HG02759 (cell line): ENCODE measurements around the gene SPDEF.

Experiments used
- ATAC-seq: cut with Tn5 transposase; IDR thresholded peaks from one replicate; pipeline ENCODE4 v1.9.1; 2021; ENCODE audit warnings: mild to moderate bottlenecking, moderate library complexity; ENCODE audit not compliant: unreplicated experiment

The SPDEF gene

DNA sequence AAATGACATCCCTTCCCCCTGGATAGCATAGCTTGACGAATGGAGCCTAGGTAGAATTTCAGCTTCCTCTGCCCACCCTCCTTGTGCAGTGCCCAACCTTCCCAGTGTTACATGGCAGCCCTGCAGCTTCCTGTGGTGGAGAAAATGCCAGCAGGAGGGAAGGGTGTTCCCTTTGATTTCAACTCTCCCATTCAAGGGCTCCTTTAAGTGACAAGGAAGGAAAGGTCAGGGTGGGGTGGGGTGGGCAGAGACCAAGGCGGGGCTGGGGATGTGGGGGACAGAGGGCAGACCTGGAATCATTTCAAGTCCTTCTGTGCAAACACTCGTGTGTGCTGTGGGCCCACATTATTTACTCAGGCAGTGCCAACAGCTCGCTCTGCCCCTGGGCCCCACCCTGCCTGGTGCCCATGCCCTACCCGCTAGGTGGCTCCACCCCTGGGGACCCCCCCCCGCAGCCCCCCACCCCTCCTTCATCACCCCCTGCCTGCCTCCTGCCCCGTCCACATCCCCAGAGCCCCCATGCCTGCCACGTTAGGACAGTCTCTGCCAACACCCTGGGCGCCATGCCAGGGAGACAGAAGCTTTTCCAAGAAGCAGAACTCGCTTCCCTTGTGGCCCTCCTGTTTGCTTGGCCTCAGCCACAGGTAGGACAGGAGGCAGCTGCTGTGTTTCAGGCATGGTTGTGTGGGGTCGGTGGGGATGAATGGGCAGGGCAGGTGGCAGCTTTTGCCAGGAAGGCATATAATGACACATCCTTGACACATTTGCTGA, 9.4 kb downstream of the SPDEF start:
- no peak for ATAC-seq

GRCh38 chr6:34544776-34545471, 11.2 kb downstream of the SPDEF start:
- ATAC-seq = no peak

GRCh38 chr6:34544052-34544604, 12.0 kb downstream of the SPDEF start:
- ATAC-seq = no peak

- no peak for ATAC-seq
Observed at GRCh38 chr6:34543421-34543820, 12.7 kb downstream of the SPDEF start.

DNA sequence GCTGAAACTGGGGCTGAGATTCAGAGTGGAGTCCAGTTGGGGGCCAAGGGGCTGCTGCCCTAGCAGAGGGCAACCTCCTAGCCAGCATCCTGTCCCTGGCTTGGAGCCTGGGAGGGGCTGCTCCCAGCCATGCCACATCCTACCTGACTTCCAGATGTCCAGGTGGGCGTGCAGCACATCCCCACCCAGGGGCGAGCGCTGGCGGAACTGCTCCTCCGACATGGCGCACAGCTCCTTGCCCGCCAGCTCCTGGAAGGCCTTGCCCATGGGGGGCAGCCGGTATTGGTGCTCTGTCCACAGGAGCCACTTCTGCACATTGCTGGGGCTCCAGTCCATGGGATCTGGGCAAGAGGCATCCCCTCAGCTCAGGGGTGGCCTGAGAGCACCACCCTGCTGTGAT, 15.3 kb downstream of the SPDEF start:
- no peak for ATAC-seq

GRCh38 chr6:34540222-34540621, 15.9 kb downstream of the SPDEF start:
- ATAC-seq = no peak

- no peak for ATAC-seq
Observed at GRCh38 chr6:34539181-34539580, 16.9 kb downstream of the SPDEF start.

GRCh38 chr6:34538581-34538980, 17.5 kb downstream of the SPDEF start:
- ATAC-seq = no peak

GRCh38 chr6:34537922-34538550, 18.1 kb downstream of the SPDEF start:
- no peak for ATAC-seq

DNA sequence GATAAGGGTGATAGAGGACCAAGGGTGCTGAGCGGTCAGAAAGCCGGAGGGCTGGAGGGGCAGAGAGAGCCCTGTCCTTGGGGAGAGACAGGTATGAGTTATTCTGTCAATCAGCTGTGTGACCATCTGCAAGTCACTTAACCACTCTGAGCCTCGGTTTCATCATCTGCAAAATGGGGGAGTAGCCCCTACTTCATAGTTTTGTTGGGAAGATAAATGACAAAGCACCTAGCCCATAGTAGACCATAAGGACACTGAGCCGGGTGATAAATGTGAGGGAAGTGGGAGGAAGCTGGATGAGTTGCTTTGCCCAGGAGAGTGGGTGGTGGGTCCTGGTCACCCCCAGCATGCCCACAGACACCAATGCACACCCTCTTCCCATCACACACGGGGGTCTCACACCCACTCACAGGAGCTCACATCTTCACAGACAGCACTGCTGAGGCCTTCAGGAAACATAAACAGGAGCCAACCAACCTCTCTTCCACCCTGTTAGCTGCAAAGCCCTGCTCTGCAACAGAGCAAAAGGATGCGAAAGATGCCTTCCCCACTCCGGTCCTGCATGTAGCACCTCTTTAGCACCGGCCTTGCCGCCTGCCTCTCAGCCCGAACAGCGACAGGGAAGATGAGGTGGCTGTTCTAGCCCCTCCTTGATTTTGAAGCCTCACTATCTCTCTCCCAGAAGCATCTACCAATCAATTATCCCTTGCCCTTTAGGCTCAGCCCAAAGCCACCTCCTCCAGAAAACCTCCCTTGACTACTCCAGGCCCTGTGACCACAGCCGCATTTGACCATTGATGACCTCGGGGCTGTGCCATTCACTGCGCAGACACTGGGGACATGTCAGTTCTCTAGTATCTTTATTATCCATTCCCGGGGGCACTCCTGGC, 18.9 kb downstream of the SPDEF start:
- no peak for ATAC-seq

GRCh38 chr6:34536251-34536958, 19.7 kb downstream of the SPDEF start:
- no peak for ATAC-seq

- ATAC-seq = no peak
Observed at GRCh38 chr6:34535646-34536045, 20.5 kb downstream of the SPDEF start.

GRCh38 chr6:34535199-34535598, 20.9 kb downstream of the SPDEF start:
- no peak for ATAC-seq

DNA sequence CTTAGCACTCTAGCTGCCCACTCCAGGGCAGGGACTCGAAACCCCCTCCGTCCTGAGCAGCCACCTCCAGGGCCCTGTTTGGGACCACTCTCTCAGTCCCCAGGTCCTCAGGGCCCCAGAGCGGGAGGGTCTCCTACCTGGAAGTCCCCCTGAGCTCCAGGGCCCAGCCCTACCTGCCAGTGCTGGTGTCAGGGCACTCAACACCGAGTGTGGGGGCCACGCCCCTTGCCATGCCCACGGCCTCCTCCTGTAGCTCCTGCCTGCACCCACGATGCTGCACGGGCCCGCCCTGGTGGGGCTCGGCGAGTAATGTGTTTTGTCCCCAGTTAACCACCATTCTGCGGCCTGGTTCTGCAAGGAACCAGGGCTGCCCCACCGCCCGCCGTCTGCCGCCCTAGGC, 21.5 kb downstream of the SPDEF start:
- no peak for ATAC-seq

DNA sequence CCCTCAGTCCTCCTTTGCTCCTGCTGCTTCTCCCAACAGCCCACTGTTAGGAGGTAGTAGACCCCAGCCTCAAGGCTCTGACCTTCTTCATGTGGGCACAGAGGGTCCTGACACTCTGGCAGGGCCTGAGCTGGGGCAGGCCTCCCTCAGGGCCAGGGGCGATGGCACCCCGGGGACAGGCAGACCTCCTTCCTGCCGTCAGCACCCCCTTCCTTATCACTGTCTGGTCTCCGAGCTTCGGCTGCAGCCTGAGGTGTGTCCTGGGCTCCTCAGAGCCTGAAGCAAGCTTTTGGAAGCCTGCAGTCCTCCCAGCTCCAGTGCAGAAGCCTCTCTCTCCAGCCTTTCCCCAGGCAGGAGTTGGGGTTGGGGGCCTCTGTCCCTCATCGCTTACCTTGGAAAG, 22.0 kb downstream of the SPDEF start:
- ATAC-seq = no peak

DNA sequence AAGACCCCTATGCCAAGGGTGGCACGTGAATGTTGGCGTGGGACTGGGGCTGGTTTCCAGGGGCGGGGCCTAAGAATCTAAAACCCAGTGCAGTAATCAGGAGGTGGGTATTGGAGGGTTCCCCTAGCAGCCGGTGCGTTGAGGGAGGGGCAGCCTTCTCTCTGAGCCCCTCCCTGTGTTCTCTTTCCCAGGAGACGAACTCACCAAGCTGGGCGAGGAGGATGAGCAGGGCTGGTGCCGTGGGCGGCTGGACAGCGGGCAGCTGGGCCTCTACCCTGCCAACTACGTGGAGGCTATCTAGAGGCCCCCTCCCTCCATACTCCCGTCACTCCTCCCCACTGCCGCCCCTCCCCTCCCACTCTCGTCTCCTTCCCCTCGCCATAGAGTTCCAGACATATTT, 23.9 kb downstream of the SPDEF start:
- no peak for ATAC-seq

DNA sequence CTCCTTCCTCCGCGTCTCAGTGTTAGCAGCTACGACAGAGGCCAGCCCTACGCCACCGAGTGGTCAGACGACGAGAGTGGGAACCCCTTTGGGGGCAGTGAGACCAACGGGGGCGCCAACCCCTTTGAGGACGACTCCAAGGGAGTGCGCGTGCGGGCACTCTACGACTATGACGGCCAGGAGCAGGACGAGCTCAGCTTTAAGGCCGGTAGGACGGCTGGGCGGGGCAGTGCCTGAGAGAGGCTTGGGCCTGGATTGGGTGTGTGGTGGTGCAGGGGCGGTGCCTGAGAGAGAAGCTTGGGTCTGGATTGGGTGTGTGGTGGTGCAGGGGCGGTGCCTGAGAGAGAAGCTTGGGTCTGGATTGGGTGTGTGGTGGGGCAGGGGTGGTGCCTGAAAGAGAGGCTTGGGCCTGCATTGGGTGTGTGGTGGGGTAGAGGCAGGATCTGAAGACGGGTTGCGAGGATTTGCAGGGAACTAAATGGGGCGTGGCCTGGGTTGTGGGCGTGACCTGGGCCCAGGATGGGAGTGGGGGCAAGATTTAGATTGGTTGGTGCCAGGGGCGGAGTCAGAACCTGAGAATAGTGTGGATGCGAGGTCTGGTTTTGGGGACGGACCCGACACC, 24.4 kb downstream of the SPDEF start:
- no peak for ATAC-seq

DNA sequence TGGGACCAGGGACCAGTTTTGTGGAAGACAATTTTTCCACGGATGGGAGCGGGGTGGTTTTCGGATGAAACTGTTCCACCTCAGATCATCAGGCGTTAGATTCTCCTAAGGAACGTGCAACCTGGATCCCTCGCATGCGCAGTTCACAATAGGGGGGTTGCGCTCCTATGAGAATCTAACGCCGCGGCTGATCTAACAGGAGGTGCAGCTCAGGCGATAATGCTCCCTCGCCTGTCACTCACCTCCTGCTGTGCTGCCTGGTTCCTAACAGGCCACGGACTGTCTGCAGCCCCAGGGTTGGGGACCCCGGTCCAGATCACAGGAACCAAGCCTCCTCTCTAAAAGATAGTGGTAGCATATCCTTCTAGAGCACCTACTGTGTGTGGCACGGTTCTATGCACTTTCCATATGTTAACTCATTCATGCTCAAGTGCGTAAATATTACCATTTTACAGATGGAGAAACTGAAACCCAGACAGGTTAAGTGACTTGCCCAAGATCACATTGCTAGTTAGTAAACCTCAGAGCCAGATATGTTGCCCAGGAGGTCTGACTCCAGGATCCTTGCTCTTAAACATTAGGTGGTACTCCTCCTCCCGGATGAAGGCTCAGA, 25.3 kb downstream of the SPDEF start:
- ATAC-seq = no peak

- ATAC-seq = no peak
Observed at GRCh38 chr6:34529665-34530327, 26.3 kb downstream of the SPDEF start.
